HG03571 (cell line): Measurements from ENCODE around the gene NELL2.

Experiments used
- ATAC-seq: cut with Tn5 transposase; IDR thresholded peaks from one replicate; pipeline ENCODE4 v1.9.1; 2021; ENCODE audit not compliant: unreplicated experiment

NELL2 gene

DNA sequence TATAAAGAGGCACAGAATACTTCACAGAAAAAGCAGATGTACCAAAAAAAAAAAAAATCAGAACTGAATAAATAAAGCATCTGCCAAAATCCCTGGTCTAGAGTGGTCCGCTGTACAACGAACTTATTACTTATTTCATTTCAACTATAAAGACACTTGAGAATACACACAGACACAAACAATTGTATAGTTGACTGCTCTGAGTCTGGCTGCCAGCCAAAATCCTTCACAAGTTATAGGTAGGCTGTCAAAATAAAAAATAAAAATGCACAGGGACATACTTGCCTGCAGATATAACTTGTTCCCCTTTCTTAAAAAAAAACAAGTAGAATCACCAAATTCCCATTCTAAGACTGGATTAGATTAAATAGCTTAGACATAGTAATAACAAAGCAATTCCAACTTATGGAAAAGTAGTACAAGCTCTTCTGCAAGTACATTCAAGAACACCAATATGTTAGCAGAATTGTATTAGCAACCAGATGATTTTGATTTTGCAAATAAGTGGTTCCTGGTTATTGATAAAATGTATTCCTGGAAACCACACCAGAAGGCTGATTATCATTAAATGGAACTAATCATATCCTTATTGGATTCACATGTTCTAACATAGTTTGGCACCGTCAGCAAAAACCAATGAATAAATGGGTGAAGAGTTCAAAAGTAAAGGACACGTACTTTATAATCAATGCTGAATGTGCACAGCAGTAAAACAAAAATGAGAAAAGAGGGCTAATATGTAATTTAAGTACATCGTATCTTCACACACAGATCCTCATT is 248.5 kb downstream of the NELL2 start:
- ATAC-seq = no peak

DNA sequence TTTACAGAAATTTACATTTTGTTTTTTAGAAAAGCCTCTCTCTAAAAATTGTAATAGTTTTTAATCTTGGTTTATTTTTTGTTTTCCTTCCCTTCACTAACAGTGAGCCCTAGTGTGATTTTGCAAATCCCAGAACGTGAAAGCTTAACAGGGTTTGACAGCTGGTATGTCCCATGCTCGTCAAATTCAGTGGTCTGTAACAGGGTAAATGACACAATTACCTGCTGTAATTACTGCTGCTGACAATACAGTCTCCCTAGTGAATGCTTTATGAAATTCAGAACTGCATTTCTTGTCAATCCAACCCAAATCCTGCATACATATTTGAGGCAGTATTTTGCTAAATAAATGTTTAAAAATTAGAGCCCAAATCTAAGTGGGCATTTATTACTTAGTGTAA is 249.2 kb downstream of the NELL2 start:
- ATAC-seq = no peak

DNA sequence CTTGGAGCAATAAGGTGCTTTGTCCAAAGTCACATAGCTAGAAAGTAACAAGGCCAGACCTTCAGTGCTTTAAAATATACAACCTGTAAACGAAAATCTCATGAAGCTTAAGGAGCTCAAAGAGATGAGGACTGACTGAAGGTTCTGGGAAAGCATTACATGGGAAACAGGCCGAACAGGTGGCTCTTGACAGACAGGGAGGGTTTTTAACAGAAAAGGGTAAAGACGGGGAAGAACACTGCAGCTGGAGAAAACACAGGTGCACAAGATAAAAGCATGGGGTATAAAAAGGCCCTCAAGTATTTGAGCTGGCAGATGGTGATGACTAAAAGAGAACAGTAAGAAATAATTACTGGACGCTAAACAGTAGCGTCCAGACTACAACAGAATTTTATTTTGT is 257.2 kb downstream of the NELL2 start:
- ATAC-seq = no peak

DNA sequence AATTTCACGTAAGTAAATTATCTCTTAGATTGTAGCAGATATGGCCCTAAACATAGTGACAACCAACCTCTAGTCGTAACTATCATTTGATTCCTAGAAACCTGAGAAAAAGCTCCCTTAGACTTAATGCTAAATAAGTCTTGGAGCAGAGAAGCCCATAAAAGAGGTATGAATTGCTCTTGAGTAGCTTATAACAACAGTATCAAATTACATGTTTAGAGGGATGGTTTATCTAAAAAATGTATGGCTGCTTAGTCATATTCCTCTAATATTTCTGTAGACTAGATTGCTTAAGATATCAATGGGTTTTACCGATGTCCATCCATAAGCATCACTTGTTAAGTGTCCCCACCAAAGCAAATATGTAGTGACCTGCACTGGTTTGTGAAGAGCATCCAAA is 259.7 kb downstream of the NELL2 start:
- ATAC-seq = no peak

DNA sequence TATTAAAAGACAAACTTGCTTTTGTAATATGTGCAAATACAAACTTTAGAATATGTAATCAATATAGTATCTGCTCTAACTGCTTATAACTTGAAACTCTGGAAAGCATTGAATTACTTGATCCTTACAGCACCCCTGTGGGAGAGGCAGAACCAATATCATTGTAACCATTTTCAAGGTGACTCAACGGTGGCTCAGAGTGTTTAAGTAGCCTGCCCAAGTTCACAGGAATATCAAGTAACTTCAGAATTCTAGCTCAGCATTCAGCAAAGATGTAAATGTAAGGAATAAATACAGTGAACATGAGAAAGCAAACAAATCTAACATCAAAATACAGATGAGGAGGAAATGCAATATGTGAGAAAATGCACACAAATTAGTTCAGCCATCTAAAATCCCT is 264.6 kb downstream of the NELL2 start:
- ATAC-seq = no peak

DNA sequence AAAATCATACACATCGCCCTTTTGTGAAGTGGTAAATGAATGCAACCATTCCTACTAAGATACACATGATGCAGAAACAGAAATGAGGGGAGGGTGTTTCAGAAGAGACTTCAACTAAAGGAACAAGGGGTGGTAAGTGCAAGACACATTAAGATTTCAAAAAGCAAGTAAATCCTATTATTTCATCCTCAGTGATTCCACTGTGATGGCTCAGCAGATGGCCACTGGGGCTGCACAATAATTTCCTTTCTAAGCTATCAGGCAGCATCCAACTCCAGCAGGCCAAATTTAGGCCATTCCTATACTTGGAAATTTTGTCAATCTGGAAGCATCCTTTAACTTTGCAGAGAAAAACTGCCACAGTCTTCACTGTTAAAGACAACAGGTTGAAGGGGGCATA is 272.4 kb downstream of the NELL2 start:
- no peak for ATAC-seq

DNA sequence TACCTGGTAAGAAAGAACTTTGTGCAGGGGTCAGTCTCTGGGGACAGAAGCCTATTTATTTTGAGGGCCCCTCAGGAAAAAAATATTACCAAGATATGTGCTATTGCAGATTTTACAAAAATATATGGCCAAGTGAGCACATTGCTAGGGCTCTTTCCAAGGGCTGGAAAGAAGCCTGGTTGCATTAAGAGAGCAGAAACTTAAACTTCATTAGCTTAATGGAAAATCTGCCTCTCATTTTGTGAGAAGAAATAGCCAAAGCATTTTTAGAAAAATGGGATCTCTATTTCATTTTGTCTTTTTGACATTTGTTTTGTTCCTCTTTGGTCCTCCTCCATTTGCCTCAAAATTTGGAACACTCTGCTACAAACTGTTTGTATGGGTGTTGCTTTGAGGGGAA is 283.5 kb downstream of the NELL2 start:
- ATAC-seq = no peak

DNA sequence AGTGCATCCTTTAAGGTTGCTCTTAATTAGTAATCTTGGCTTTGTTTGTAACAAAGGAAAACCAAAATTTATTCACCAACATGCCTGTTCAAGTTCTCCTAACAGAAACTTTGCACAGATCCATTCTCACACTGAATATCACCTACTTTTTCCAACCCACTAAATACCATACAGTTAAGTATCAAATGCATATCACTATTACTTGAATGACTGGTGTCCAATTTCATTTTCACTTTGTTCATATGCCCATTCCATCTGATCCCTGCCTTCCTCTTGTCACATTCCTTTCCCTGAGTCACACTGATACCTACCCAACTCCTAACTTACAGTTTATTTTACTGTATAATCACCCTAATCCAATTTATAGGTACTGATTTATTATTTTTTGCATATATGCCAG is 286.4 kb downstream of the NELL2 start:
- ATAC-seq = no peak

DNA sequence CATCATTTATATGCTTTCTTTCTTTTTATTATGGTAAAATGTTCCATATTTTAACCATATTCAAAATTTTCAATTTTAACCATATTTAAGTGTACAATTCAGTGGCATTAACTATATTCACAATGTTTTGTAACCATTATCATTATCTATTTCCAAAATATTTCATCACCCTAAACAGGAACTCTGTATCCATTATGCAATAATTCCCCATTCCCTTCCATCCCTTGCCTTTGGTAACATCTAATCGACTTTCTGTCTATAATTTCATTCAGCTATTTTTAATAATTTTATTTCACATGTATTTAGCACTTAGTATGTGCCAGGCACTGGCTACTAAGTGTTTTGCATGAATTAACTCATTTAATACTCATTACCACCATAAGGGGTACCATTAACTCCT is 287.5 kb downstream of the NELL2 start:
- no peak for ATAC-seq

DNA sequence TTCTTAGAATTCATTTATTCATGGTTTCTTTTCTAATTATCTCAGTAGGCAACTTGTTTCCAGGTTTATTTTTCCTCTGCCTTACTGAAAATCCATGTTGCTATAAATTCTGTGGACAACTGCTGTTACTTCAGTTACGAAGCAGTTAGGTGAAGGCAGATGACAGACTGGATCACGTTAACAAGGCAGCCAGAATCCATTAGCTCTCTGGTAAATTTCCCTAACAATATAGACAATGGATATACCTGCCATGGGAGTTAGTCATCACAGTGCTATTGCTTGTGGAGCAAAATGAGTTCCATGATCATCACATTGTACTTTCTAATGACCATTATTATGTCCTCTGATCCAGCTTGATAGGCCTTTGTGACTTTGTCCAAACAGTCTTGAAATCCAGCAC is 291.5 kb downstream of the NELL2 start:
- no peak for ATAC-seq

DNA sequence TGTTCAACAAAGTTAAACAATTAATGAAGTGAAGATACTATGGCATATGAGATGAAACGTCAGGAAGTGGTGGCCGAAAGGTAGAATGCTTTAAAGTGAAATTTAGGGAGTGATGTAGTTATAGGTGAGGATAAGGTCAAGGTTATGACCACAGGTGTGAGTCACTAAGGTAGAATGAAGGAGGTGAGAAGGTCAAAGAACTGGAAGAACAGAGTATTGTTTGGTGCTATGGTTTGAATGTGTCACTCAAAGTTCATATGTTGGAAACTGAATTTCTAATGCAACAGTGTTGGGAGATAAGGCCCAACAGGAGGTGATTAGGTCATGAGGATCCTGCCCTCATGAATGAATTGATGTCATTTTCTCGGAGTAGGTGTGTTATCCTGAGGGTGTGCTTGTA is 293.6 kb downstream of the NELL2 start:
- no peak for ATAC-seq

DNA sequence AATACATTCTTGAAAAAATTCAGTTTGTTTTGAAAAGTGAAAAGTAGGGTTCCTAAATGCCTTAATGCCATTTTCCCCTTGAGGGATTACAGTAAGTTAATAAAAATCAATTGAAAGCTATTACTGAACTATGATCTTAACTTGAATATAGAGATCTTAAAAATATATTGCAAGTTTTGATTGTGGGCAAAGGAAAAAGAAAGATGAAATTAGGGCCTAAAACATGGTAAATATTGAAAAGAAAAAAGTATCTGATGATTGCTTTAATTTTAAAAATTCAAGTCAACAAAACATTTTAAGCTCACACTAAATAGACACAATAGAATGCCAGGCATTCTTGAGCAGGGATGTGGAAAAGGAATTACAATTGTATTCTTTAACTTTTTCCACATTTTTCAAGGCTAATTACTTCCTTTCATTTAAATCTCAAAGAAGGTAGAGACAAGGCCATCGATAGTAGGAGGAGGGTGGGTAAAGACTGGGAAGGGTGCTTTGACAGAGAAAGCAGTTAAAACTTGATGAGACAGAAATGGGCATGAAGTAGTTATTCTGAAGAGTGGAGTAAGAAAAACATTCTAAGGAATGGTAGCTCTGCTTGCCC is 294.4 kb downstream of the NELL2 start:
- ATAC-seq = no peak

DNA sequence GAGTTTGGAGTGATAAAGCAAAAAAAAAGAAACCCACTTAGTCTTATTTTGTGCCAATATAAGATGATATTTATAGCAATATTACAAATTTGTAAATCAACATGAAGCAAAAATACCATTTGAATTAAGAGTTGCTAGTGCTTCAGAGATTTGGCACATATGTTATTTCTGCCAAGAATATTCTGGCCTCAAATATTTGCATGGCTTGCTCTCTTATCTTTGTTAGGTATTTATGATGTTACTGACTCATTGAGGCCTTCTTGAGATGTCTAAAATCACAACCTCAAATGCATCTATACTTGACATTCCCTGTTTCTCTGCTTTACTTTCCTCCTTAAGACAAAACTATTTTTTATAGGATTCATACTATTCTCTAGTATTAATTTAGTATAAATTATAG is 301.5 kb downstream of the NELL2 start:
- no peak for ATAC-seq

DNA sequence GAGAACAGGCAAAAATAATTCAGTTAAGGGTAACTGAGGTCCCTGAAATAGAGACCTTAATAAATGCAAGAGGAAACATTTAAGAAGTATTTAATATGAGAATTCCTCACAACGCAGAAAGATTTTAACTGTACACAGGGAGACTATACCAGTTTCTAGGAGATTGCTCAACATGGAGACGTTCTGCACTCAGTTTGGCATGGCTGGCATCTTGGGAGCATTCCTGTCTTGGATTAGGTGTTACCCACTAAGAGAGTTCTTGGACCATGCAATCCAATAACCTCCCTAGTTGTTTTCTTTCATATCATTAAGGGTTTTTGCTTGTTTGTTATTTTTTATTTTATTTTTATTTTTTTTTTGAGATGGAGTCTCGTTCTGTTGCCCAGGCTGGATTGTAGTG is 302.4 kb downstream of the NELL2 start:
- no peak for ATAC-seq

DNA sequence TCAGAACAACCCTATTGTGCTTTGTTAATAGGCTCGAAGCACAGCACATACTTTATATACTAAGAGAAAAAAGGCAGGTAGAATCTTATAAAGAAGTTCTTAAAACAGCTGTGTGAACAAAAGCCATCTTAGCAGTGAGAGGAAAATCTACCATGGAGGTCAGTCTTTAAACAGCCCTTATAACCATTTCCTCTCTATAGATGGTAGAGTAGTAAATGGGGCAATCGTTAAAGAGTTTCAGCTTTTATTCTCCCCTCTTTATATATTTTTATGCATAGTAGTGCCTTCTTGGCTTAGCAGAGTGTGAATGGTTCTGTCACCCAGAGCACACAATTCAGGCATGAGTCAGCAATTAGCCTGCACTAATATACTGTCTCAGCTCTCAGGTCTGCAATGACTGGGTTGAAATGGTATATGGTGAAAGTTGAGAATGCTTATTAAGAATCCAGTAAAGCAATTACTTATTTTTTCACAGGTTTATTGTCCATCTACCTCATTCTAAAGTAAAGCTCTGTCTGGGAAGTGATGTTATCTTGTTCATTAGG is 305.0 kb downstream of the NELL2 start:
- no peak for ATAC-seq

DNA sequence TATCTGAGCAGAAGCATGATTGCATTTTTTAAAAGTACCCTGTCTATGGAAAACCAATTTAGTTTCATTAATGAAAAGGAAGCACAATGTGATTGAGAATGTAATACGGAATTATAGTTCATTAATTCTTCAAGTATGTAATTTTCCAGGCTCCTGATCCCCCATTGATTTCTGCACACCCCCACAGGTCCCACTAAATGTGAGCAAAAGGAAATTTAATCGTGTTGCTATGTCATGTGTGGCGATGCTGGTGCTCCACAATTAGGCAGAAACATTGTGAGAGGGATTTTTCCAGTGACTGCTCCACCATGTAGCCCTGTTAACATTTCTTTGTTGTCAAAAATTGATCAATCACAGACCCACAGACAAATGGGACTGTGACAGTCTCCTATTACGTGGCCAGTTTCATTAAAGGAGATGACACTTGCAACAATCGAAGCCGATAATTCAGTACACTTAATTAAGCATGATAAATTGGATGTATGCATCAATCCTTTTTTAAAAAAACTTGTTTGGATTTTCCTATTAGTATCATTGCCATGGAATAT is 306.0 kb downstream of the NELL2 start:
- no peak for ATAC-seq

DNA sequence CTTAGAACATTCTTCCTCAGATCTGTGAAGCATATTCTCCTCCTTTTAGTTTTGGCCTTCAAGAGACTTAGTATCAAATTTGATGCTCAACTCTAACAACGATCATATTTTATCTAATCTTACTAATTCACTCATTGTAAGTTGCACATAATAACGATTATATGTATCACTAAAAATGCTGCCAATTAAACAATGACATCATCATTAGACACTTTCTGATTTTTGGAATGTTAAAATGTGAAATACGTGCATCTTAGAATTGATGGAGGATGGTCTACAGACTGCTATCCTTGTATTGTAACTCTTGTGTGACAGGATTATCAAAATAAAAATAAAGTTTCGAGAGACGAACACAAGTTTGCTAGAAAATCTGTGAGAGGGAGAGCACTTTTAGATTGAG is 311.0 kb downstream of the NELL2 start:
- no peak for ATAC-seq

DNA sequence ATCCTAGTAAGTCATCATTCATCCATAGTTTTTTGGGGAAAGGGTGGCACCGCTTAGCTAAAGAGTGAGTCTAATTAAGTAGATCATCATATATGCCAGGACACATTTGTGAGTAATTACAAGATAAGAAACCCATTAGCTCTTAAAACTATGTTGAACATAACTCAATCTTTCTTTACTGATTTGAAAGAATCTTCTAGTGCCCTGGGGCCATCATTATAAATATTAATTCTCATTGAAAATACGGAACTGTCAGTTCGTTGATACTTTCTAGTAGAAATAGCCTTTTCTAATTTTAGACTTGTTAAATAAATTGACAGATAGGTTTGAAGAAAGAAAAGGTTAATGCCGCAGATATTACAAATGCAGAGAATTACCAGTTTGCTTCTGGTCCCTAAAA is 312.6 kb downstream of the NELL2 start:
- ATAC-seq = no peak

DNA sequence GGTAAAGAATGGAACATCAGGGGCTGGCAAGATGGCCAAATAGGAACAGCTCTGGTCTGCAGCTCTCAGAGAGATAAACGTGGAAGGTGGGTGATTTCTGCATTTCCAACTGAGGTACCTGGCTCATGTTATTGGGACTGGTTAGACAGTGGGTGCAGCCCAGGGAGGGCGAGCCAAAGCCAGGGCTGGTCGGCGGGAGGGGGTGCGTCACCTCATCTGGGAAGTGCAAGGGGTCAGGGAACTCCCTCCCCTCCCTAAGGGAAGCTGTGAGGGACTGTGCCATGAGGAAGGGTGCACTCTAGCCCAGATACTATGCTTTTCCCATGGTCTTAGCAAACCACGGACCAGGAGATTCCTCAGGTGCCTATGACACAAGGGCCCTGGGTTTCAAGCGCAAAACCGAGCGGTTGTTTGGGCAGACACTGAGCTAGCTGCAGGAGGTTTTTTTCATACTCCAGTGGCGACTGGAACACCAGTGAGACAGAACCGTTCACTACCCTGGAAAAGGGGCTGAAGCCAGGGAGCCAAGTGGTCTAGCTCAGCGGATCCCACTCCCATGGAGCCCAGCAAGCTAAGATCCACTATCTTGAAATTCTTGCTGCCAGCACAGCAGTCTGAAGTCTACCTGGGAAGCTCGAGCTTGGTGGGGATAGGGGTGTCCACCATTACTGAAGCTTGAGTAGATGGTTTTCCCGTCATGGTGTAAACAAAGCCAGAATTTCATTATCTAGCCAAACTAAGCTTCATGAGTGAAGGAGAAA is 317.6 kb downstream of the NELL2 start:
- ATAC-seq = no peak

DNA sequence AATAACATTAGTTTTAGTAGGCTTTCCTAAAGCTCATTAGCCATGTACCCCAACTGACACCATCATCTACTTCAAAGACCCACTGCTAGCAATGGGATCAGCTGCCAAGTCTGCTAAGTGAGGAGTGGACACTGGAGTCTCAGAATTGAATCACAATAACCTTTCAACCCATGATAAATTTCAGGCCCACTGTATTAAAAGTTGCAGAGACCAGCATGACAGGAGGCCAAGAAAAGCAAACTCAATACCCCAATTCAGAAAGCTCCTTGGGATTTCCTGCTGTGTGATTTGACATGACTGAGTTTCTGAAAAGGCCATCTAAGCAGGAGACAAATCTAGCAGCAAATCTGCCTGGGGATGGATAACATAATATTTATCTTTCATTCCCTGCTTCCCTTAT is 320.7 kb downstream of the NELL2 start:
- no peak for ATAC-seq

DNA sequence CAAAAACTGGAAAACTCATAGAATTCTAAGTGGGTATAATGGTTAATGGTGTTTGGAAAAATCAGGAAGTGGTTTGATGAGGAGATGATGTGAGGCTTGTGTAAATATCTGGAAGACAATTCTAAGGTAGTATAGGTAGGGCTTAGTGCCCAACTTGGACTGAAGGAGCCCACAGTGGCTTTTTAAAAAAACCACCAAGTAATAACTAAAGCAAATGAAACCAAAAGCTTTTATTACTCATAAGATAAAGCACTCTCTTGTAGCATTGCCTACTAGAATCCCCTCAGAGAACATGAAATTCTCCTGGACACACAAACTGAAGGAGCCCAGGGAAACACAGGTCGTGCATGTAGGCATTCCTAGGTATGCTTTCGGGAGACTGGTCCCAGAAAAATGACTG is 324.5 kb downstream of the NELL2 start:
- ATAC-seq = no peak

DNA sequence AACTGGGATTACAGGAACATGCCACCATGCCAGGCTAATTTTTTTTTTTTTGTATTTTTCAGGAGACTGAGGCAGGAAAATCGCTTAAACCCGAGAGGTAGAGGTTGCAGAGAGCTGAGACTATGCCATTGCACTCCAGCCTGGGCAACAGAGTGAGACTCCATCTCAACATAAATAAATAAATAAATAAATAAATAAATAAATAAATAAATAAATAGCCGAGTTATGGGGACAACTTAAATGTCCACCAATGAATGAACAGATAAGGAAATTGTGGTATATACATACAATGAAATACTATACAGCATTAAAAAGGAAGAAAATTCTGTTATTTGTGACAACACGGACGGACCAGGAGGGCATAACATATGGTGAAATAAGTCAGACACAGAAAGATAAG is 325.7 kb downstream of the NELL2 start:
- no peak for ATAC-seq
